HEK293 (cell line): Measurements from ENCODE around the gene SNX2.
"Not testable (repeated sequence)": the region's sequence is repeated elsewhere in the genome, so short reads cannot be mapped to it uniquely, and the experiment has no call there.

Source experiments
- ZNF433 ChIP-seq: fragments of 450-650 bp; formaldehyde crosslinking; IDR thresholded peaks from 2 replicates; pipeline ENCODE4 v1.5.1; 2016; ENCODE audit warnings: missing biosample characterization, missing genetic modification characterization, low read depth
- ZNF473 ChIP-seq: fragments of 450-650 bp; formaldehyde crosslinking; IDR thresholded peaks from 2 replicates; pipeline ENCODE4 v1.5.1; 2017; ENCODE audit warnings: missing biosample characterization, missing genetic modification characterization
- ZNF747 ChIP-seq: fragments of 450-650 bp; formaldehyde crosslinking; IDR thresholded peaks from 2 replicates; pipeline ENCODE4 v1.5.1; 2016; ENCODE audit warnings: missing biosample characterization, missing genetic modification characterization
- ZSCAN30 ChIP-seq: fragments of 450-650 bp; IDR thresholded peaks from 2 replicates; pipeline ENCODE4 v1.5.1; 2018; ENCODE audit warnings: missing biosample characterization, mild to moderate bottlenecking, missing genetic modification characterization, moderate library complexity
- TF ChIP-seq, protein P1 (sequence below): fragments of 450-650 bp; formaldehyde crosslinking; IDR thresholded peaks from 2 replicates; pipeline ENCODE4 v1.5.1; 2016; ENCODE audit warnings: missing biosample characterization, missing genetic modification characterization
- TF ChIP-seq, protein P2 (sequence below): fragments of 450-650 bp; formaldehyde crosslinking; IDR thresholded peaks from 2 replicates; pipeline ENCODE4 v1.5.1; 2017; ENCODE audit warnings: missing biosample characterization, mild to moderate bottlenecking, missing genetic modification characterization, moderate library complexity
- TF ChIP-seq, protein P3 (sequence below): fragments of 450-650 bp; formaldehyde crosslinking; IDR thresholded peaks from 2 replicates; pipeline ENCODE4 v1.5.1; 2016; ENCODE audit warnings: missing biosample characterization, missing genetic modification characterization, low read depth

DNA sequence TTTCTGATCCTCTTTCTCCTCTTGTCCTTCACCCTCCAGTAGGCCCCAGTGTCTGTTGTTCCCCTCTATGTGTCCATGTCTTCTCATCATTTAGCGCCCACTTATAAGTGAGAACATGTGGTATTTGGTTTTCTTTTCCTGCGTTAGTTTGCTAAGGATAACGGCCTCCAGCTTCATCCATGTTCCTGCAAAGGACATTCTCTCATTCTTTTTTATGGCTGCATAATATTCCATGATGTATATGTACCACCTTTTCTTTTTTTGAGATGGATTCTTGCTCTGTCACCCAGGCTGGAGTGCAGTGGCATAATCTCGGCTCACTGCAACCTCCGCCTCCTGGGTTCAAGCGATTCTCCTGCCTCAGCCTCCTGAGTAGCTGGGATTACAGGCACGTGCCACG, 82.7 kb downstream of the SNX2 start:
- TF ChIP-seq, protein P1, sequence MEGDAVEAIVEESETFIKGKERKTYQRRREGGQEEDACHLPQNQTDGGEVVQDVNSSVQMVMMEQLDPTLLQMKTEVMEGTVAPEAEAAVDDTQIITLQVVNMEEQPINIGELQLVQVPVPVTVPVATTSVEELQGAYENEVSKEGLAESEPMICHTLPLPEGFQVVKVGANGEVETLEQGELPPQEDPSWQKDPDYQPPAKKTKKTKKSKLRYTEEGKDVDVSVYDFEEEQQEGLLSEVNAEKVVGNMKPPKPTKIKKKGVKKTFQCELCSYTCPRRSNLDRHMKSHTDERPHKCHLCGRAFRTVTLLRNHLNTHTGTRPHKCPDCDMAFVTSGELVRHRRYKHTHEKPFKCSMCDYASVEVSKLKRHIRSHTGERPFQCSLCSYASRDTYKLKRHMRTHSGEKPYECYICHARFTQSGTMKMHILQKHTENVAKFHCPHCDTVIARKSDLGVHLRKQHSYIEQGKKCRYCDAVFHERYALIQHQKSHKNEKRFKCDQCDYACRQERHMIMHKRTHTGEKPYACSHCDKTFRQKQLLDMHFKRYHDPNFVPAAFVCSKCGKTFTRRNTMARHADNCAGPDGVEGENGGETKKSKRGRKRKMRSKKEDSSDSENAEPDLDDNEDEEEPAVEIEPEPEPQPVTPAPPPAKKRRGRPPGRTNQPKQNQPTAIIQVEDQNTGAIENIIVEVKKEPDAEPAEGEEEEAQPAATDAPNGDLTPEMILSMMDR (tag by site-specific recombination), result not testable (repeated sequence)
- TF ChIP-seq, protein P2, sequence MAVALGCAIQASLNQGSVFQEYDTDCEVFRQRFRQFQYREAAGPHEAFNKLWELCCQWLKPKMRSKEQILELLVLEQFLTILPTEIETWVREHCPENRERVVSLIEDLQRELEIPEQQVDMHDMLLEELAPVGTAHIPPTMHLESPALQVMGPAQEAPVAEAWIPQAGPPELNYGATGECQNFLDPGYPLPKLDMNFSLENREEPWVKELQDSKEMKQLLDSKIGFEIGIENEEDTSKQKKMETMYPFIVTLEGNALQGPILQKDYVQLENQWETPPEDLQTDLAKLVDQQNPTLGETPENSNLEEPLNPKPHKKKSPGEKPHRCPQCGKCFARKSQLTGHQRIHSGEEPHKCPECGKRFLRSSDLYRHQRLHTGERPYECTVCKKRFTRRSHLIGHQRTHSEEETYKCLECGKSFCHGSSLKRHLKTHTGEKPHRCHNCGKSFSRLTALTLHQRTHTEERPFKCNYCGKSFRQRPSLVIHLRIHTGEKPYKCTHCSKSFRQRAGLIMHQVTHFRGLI, result not testable (repeated sequence)
- TF ChIP-seq ZSCAN30, ZNF747, ZNF473, ZNF433 (tag by site-specific recombination): not testable (repeated sequence)
- TF ChIP-seq, protein P3, sequence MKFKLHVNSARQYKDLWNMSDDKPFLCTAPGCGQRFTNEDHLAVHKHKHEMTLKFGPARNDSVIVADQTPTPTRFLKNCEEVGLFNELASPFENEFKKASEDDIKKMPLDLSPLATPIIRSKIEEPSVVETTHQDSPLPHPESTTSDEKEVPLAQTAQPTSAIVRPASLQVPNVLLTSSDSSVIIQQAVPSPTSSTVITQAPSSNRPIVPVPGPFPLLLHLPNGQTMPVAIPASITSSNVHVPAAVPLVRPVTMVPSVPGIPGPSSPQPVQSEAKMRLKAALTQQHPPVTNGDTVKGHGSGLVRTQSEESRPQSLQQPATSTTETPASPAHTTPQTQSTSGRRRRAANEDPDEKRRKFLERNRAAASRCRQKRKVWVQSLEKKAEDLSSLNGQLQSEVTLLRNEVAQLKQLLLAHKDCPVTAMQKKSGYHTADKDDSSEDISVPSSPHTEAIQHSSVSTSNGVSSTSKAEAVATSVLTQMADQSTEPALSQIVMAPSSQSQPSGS, result not testable (repeated sequence)
